GM12801 (cell line): ENCODE data around the gene LHX3.

Experiments used
- CTCF ChIP-seq: IDR thresholded peaks from one replicate; pipeline ENCODE4 v1.5.1; 2011; ENCODE audit warnings: control low read depth; ENCODE audit not compliant: insufficient read length; ENCODE audit errors: extremely low read depth

Gene LHX3

GRCh38 chr9:136153381-136154065, 51.4 kb downstream of the LHX3 start:
- TF ChIP-seq CTCF: no peak

DNA sequence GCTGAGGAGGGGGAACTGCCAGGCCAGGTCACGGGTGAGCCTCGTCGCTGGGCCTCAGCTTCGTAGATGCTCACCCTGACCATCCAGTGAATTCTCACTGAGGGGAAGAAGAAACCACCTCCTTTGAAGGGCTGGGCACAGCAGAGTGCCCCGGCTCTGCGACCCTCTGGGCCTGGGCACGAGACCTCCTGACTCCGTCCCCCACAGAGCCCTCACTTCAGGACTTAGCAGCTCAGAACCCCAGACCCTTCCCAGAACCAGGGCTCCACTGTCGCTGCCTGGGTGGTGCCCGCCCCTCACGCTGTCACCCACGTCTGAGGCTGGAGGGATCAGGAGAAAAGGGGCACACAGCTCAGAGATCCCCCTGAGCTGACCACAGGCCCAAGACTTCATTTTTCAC, 52.0 kb downstream of the LHX3 start:
- TF ChIP-seq CTCF: no peak

GRCh38 chr9:136152543-136152866, 52.4 kb downstream of the LHX3 start:
- TF ChIP-seq CTCF: no peak

- TF ChIP-seq CTCF: no peak
Observed at GRCh38 chr9:136151848-136152542, 52.9 kb downstream of the LHX3 start.

DNA sequence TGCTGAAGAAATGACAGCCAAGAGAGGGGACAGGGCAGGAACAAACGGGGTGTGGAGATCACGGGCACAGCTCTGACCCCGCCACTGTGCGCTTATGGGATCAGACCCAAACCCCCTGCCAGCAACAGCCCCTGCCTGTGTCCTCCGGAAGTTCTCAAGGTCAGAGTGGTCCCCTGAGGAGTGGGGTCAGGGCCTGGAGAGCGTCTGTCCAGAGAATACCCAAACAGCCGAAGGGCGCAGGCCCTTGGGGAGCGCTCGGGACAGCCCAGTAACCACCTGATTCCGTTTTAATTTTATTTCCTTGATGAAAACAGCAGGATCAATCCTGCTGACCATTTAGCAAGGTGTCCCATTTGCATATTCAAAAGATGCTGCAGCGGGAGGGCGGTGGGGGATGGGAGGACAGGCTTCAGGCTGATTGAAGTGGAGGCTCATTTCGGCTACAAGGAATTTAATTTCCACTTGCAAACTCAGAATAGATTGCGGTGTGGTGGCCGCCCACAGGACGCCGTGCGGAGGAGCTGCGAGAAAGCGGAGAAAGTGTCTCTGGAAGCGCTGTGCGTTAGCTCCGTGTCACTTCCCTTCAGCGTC, 53.6 kb downstream of the LHX3 start:
- TF ChIP-seq CTCF: no peak

DNA sequence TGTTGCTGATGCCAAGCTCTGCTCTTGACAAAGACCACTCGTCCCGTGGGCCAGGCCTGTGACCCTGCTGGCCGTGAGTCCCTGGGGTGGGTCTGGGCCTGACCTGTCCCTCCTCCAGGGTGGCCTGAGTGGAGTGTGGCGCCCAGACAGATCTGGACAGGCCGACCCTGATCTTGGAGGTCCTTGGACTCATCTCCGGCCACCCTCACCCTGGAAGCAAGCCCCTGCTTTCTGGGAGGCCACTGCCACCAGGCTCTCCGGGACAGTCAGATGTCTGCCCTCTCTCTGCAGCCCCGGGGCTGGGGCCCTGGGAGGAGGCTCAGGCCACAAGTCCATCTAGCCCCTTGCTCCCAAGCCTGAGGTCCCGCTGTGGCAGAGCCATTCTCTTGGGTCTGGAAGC, 55.1 kb downstream of the LHX3 start:
- TF ChIP-seq CTCF: no peak

DNA sequence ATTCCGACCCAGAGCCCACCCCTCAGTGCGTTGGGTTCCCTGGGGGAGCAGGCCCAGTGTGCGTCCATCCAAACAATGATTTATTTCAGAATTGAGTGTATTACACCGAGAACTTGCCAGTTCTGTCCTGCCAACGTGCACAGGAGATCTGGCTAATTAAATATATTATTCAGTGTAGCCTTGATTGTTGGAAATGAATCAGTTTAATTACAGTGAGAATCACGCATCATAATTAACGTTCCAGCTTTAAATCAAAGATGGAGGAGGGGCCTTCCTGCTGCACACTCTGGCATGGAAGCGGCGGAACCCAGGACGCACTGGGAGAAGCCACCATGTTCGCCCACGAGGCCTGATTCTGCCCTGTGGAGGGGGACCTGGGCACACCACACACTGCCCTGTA, 55.6 kb downstream of the LHX3 start:
- TF ChIP-seq CTCF: no peak
